ENCODE data around the gene MPP4. TPM values are rescaled to one million over a fixed set of nuclear protein-coding genes. Genes with fewer than 3 reads are reported as not detected.

MPP4 gene
- total RNA-seq, 2 donors from 2014 or later, result not detected

DNA sequence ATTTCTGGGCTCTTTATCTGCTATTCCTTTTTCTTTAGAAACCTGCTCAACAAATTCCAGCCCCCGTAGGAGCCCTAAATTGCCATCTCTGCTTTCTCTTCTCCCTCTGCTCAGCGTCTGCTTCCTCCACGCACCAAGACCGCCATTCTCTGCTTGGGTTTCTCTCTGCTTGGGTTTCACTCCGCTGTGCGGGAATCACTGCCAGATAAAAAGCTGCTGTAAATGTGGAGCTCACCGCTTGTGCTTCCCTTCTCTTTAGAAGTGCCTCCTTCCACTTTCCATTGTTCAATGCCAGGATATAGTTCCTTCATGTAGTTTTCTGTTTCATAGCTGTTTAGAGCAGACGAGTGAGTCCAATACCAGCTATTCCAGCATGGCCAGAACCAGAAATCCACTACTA, 101.0 kb downstream of the MPP4 start:
- TF ChIP-seq, protein P1, sequence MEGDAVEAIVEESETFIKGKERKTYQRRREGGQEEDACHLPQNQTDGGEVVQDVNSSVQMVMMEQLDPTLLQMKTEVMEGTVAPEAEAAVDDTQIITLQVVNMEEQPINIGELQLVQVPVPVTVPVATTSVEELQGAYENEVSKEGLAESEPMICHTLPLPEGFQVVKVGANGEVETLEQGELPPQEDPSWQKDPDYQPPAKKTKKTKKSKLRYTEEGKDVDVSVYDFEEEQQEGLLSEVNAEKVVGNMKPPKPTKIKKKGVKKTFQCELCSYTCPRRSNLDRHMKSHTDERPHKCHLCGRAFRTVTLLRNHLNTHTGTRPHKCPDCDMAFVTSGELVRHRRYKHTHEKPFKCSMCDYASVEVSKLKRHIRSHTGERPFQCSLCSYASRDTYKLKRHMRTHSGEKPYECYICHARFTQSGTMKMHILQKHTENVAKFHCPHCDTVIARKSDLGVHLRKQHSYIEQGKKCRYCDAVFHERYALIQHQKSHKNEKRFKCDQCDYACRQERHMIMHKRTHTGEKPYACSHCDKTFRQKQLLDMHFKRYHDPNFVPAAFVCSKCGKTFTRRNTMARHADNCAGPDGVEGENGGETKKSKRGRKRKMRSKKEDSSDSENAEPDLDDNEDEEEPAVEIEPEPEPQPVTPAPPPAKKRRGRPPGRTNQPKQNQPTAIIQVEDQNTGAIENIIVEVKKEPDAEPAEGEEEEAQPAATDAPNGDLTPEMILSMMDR (IDR thresholded peaks at IDR 0.05), result no peak
- H3K9ac ChIP-seq (ENCODE audit: low read depth in 2 of 2, low read length in 2 of 2), result no peak overlapping the region
- no peaks in the 10 kb centered on the region for H3K27me3 ChIP-seq
- intact Hi-C loops (cut with DNase I), result no loop called here
- DNase-seq, result no peak
- no peaks in the 10 kb centered on the region for H3K9me3 ChIP-seq
- H3K27ac ChIP-seq, result no peak overlapping the region
- no peak overlapping the region for H3K4me3 ChIP-seq
- no peaks in the 10 kb centered on the region for H3K36me3 ChIP-seq
- H3K4me1 ChIP-seq, result no peaks in the 10 kb centered on the region

Other genes starting within 250 kb of the MPP4 start
- 10 to 100 TPM; 40.0 to 50.3 TPM for gene TRAK2, start 247.2 kb downstream of the MPP4 start, total RNA-seq
- gene STRADB, start 246.9 kb downstream of the MPP4 start, total RNA-seq, result 10 to 100 TPM; 50.0 to 50.9 TPM
- gene TMEM237, start 55.1 kb downstream of the MPP4 start, total RNA-seq, result 1 to 10 TPM; 4.5 to 7.1 TPM
- 10 to 100 TPM in 1 of 2 donors, 1 to 10 TPM in 1; 8.0 to 11.7 TPM for gene ALS2, start 82.3 kb upstream of the MPP4 start, total RNA-seq
- under 1 TPM; 0.47 to 0.72 TPM for gene CDK15, start 107.9 kb upstream of the MPP4 start, total RNA-seq